AG08395 (cell line): Measurements from ENCODE around the gene CCDC144A.
"Not testable (repeated sequence)": the region's sequence is repeated elsewhere in the genome, so short reads cannot be mapped to it uniquely, and the experiment has no call there.

ENCODE experiments used
- DNase-seq: peaks from one replicate; pipeline ENCODE4 v3.0.0; 2012; ENCODE audit warnings: mixed read lengths, low spot score

CCDC144A gene

GRCh38 chr17:16818340-16818739 is 128.3 kb downstream of the CCDC144A start:
- no peak for DNase-seq

- no peak for DNase-seq
Measured at GRCh38 chr17:16818821-16819683, 129.0 kb downstream of the CCDC144A start.

GRCh38 chr17:16820161-16820877 is 130.3 kb downstream of the CCDC144A start:
- no peak for DNase-seq

- no peak for DNase-seq
Measured at GRCh38 chr17:16820979-16821543, 131.0 kb downstream of the CCDC144A start.

GRCh38 chr17:16822133-16822532 is 132.1 kb downstream of the CCDC144A start:
- DNase-seq, result not testable (repeated sequence)

GRCh38 chr17:16823768-16824406 is 133.8 kb downstream of the CCDC144A start:
- not testable (repeated sequence) for DNase-seq
